ENCODE results near the gene ATP13A2. TPM values are rescaled to one million over a fixed set of nuclear protein-coding genes. Genes with fewer than 3 reads are reported as not detected.

The ATP13A2 gene
- total RNA-seq, 4 donors from 2014 or later, result 23.8 to 66.5 (median 41.8) TPM

DNA sequence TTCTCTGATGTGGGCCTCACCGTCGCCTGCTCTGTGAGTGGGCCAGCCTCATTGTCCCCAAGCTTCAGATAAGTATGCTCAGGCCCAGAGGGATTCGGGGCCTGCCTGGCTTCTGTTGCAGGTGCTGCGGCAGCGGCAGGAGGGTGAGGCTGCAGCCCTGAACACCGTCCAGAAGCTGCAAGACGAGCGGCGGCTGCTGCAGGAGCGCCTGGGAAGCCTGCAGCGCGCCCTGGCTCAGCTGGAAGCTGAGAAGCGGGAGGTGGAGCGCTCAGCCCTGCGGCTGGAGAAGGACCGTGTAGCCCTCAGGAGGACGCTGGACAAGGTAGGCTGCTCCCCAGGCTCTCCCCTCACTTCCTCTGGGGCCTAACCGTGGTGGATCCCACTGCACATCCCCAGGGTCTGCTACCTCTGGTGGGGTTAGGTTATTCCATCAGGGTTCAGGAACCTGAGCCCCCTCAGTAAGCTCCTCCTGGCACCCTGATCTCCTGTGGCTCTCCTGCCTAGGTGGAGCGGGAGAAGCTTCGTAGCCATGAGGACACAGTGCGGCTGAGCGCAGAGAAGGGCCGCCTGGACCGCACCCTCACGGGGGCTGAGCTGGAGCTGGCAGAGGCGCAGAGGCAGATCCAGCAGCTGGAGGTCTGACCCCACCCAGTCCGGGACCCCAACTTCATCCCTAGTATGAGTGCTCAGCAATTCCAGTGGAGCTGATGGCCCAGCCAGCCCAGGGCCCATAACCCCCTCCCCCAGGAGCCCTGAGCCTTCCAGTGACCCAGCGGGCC, 41.4 kb downstream of the ATP13A2 start:
- Histone ChIP-seq H3K36me3 (peaks cover 0 to 64% (median 25%) of the 10 kb centered on the region in 3 donors), H3K27ac (no peak overlapping the region), H3K4me3 (no peak overlapping the region), H3K4me1 (peaks cover 0 to 16% (median 12%) of the 10 kb centered on the region in 3 donors), H3K27me3 (no peaks in the 10 kb centered on the region), H3K9me3 (no peaks in the 10 kb centered on the region)
- intact Hi-C loops (cut with DNase I), result no loop called here
- WGBS, 2 donors, result 88 to 94% methylated on average over 13 to 15 of the region's 28 CpGs
- TF ChIP-seq, protein P1, sequence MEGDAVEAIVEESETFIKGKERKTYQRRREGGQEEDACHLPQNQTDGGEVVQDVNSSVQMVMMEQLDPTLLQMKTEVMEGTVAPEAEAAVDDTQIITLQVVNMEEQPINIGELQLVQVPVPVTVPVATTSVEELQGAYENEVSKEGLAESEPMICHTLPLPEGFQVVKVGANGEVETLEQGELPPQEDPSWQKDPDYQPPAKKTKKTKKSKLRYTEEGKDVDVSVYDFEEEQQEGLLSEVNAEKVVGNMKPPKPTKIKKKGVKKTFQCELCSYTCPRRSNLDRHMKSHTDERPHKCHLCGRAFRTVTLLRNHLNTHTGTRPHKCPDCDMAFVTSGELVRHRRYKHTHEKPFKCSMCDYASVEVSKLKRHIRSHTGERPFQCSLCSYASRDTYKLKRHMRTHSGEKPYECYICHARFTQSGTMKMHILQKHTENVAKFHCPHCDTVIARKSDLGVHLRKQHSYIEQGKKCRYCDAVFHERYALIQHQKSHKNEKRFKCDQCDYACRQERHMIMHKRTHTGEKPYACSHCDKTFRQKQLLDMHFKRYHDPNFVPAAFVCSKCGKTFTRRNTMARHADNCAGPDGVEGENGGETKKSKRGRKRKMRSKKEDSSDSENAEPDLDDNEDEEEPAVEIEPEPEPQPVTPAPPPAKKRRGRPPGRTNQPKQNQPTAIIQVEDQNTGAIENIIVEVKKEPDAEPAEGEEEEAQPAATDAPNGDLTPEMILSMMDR (IDR thresholded peaks at IDR 0.05), result no peak
- no peak for TF ChIP-seq POLR2A (IDR thresholded peaks at IDR 0.05)
- no peak for DNase-seq

DNA sequence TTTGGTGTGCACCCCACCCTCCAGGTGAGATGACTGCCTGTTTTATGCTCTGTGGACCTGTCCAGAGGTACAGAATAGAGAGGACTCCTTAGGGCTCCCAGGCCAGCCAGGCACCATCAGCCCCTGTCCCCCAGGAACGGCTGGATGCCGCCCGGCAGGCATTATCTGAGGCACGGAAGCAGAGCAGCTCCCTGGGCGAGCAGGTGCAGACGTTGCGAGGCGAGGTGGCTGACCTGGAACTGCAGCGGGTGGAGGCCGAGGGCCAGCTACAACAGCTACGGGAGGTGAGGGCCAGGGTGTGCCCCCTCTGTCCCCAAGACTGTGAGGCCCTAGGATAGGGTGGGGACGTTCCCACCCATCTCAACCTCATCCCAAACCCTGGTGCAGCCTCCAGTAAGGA, 42.1 kb downstream of the ATP13A2 start:
- intact Hi-C loops (cut with DNase I), result no loop called here
- peaks cover 0 to 12% (median 10%) of the 10 kb centered on the region in 3 donors for H3K4me1 ChIP-seq
- no peak for TF ChIP-seq POLR2A (IDR thresholded peaks at IDR 0.05)
- TF ChIP-seq, protein P1 (IDR thresholded peaks at IDR 0.05), result no peak
- no peaks in the 10 kb centered on the region for H3K9me3 ChIP-seq
- H3K36me3 ChIP-seq, result peaks cover 0 to 70% (median 25%) of the 10 kb centered on the region in 3 donors
- no peak for DNase-seq
- 67 to 83% methylated on average over 1 to 6 of the region's 12 CpGs for WGBS, 2 donors
- H3K27me3 ChIP-seq, result no peaks in the 10 kb centered on the region
- no peak overlapping the region for H3K27ac ChIP-seq
- no peak overlapping the region for H3K4me3 ChIP-seq

DNA sequence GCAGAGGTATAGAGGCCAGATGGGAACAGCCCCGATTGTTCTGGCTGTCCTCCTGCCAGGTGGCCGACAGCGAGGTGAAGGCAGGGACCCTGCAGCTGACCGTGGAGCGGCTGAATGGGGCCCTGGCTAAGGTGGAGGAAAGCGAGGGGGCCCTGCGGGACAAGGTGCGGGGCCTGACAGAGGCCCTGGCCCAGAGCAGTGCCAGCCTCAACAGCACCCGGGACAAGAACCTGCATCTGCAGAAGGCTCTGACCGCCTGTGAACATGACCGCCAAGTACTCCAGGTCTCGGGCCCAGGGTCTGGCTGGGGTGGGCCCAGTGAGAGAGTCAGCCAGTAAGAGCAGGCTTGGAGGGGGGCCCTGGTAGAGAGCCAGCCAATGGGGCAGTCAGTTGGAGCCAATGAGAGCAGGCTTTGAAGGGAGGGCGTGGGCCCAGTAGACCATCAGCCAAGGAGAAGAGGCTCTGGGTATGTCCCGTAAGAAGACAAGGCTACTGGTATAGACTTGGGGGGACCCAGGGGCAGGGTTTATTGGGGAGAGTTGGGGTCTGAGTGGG, 42.6 kb downstream of the ATP13A2 start:
- WGBS, 2 donors, result 86 to 87% methylated on average over 11 of the region's 14 CpGs
- no peaks in the 10 kb centered on the region for H3K27me3 ChIP-seq
- TF ChIP-seq, protein P1 (IDR thresholded peaks at IDR 0.05), result no peak
- no peak for TF ChIP-seq POLR2A (IDR thresholded peaks at IDR 0.05)
- intact Hi-C loops (cut with DNase I), result no loop called here
- DNase-seq, result no peak
- peaks cover 0 to 74% (median 25%) of the 10 kb centered on the region in 3 donors for H3K36me3 ChIP-seq
- no peaks in the 10 kb centered on the region for H3K9me3 ChIP-seq
- no peak overlapping the region for H3K27ac ChIP-seq
- peaks cover 0 to 12% (median 10%) of the 10 kb centered on the region in 3 donors for H3K4me1 ChIP-seq
- no peak overlapping the region for H3K4me3 ChIP-seq

DNA sequence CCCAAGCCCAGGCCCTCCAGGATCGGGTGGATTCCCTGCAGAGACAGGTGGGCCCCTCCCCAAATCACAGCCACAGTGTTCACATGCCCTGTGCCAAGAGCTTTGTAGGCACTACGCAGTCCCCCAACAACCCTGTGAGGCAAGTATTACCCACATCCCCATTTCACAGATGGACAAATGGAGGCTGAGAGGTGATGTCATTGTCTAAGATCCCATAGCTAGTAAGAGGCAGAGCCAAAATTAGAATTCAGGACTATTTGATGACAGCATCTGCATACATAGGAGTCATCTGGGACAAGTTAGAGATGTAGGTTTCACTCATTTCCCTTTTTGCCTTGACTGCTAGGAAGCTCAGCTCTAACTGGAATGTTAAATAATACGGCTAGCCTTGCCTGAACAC, 43.4 kb downstream of the ATP13A2 start:
- Histone ChIP-seq H3K9me3 (no peaks in the 10 kb centered on the region), H3K27ac (no peak overlapping the region), H3K27me3 (no peaks in the 10 kb centered on the region), H3K36me3 (peaks cover 0 to 75% (median 25%) of the 10 kb centered on the region in 3 donors), H3K4me1 (peaks cover 0 to 12% (median 10%) of the 10 kb centered on the region in 3 donors), H3K4me3 (no peak overlapping the region)
- WGBS, 2 donors, result 89 to 95% methylated on average over 3 of the region's 3 CpGs
- no peak for DNase-seq
- TF ChIP-seq POLR2A (IDR thresholded peaks at IDR 0.05), result no peak
- TF ChIP-seq, protein P1 (IDR thresholded peaks at IDR 0.05), result no peak
- intact Hi-C loops (cut with DNase I), result no loop called here

DNA sequence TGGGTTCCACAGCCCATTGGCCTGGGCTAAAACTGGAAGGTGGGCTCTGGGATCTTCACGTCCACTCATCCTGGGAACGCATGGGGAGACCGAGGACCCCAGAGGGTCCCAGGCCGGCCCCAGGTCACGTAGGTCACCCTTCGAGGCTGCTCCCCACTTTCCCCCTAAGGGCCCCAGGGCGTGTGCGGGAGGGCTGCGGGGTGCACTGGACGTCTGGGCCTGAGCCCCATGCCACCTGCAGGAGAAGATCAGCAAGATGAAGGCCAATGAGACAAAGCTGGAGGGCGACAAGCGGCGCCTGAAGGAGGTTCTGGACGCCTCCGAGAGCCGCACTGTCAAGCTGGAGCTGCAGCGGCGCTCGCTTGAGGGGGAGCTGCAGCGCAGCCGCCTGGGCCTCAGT, 43.8 kb downstream of the ATP13A2 start:
- DNase-seq, result no peak
- TF ChIP-seq, protein P1 (IDR thresholded peaks at IDR 0.05), result no peak
- no peak for TF ChIP-seq POLR2A (IDR thresholded peaks at IDR 0.05)
- Histone ChIP-seq H3K27ac (no peak overlapping the region), H3K4me3 (no peak overlapping the region), H3K9me3 (no peaks in the 10 kb centered on the region), H3K36me3 (peaks cover 0 to 79% (median 25%) of the 10 kb centered on the region in 3 donors), H3K27me3 (no peaks in the 10 kb centered on the region), H3K4me1 (peaks cover 0 to 12% (median 10%) of the 10 kb centered on the region in 3 donors)
- WGBS, 2 donors, result 94 to 100% methylated on average over 6 to 7 of the region's 21 CpGs
- intact Hi-C loops (cut with DNase I), result no loop called here
